Measurements from ENCODE around the gene PREX1.

The PREX1 gene

GRCh38 chr20:48696671-48697070 is 131.1 kb downstream of the PREX1 start:
- H3K9me3 ChIP-seq (replicated peaks in 1 of 2; ENCODE audit: control insufficient read depth in 2 of 2, insufficient read depth in 1 of 2, low read depth in 1 of 2, low read length in 2 of 2): no peaks in the 10 kb centered on the region
- no peak overlapping the region for H2BK12ac ChIP-seq (ENCODE audit: low read length)
- H2BK120ac ChIP-seq (ENCODE audit: low read depth, low read length): no peak overlapping the region
- H3K4me2 ChIP-seq (ENCODE audit: insufficient read depth, low read length, poor library complexity, severe bottlenecking): no peak overlapping the region
- no peak overlapping the region for H3K4ac ChIP-seq (ENCODE audit: low read length)
- H3K27me3 ChIP-seq (ENCODE audit: control insufficient read depth in 3 of 3, insufficient read depth in 3 of 3, low read depth in 1 of 3, low read length in 3 of 3): no peaks in the 10 kb centered on the region
- no peak overlapping the region for H4K91ac ChIP-seq (ENCODE audit: low read depth, low read length, poor library complexity)
- H3K27ac ChIP-seq (replicated peaks; ENCODE audit: low read length): no peak overlapping the region
- no peak overlapping the region for H2AFZ ChIP-seq (ENCODE audit: low read length)
- no peak overlapping the region for H3K18ac ChIP-seq (ENCODE audit: low read length)
- no peak overlapping the region for H2BK5ac ChIP-seq (ENCODE audit: low read length)
- no peaks in the 10 kb centered on the region for H3K4me1 ChIP-seq (ENCODE audit: control insufficient read depth in 2 of 2, insufficient read depth in 1 of 2, low read depth in 1 of 2, low read length in 2 of 2)
- H2AK5ac ChIP-seq (ENCODE audit: low read depth, low read length): no peak overlapping the region
- no peak overlapping the region for H3K14ac ChIP-seq (ENCODE audit: low read length)
- no peak for DNase-seq (ENCODE audit: low spot score)
- H4K8ac ChIP-seq (ENCODE audit: low read depth, low read length): no peak overlapping the region
- no peak overlapping the region for H3K4me3 ChIP-seq (ENCODE audit: low read length in 2 of 2)
- no peak overlapping the region for H2BK15ac ChIP-seq (ENCODE audit: low read length)
- no peak overlapping the region for H3K23ac ChIP-seq (ENCODE audit: low read depth, low read length, poor library complexity)
- whole genome bisulfite sequencing, 2 donors (ENCODE audit: extremely low coverage in 2 of 2, insufficient read length in 2 of 2, insufficient replicate concordance in 1 of 2): no CpG with 5 or more reads among the region's 4 CpGs
- H3K36me3 ChIP-seq (replicated peaks in 1 of 2; ENCODE audit: control insufficient read depth in 2 of 2, insufficient read depth in 2 of 2, low read length in 2 of 2): peaks cover 0 to 96% of the 10 kb centered on the region in 2 donors
- H3K9ac ChIP-seq (ENCODE audit: low read depth, low read length, poor library complexity): no peak overlapping the region
- peaks cover 2% of the 10 kb centered on the region for H3K79me1 ChIP-seq (ENCODE audit: low read depth, low read length)

GRCh38 chr20:48695738-48696137 is 132.1 kb downstream of the PREX1 start:
- H4K8ac ChIP-seq (ENCODE audit: low read depth, low read length): no peak overlapping the region
- no peak overlapping the region for H3K27ac ChIP-seq (replicated peaks; ENCODE audit: low read length)
- no peak overlapping the region for H3K4me3 ChIP-seq (ENCODE audit: low read length in 2 of 2)
- no peak overlapping the region for H3K14ac ChIP-seq (ENCODE audit: low read length)
- no peaks in the 10 kb centered on the region for H3K27me3 ChIP-seq (ENCODE audit: control insufficient read depth in 3 of 3, insufficient read depth in 3 of 3, low read depth in 1 of 3, low read length in 3 of 3)
- H3K9me3 ChIP-seq (replicated peaks in 1 of 2; ENCODE audit: control insufficient read depth in 2 of 2, insufficient read depth in 1 of 2, low read depth in 1 of 2, low read length in 2 of 2): no peaks in the 10 kb centered on the region
- no peak overlapping the region for H2AK5ac ChIP-seq (ENCODE audit: low read depth, low read length)
- H2BK12ac ChIP-seq (ENCODE audit: low read length): no peak overlapping the region
- H3K4me1 ChIP-seq (ENCODE audit: control insufficient read depth in 2 of 2, insufficient read depth in 1 of 2, low read depth in 1 of 2, low read length in 2 of 2): peaks cover 0 to 2% of the 10 kb centered on the region in 2 donors
- no peak overlapping the region for H3K23ac ChIP-seq (ENCODE audit: low read depth, low read length, poor library complexity)
- peaks cover 0 to 96% of the 10 kb centered on the region in 2 donors for H3K36me3 ChIP-seq (replicated peaks in 1 of 2; ENCODE audit: control insufficient read depth in 2 of 2, insufficient read depth in 2 of 2, low read length in 2 of 2)
- H2AFZ ChIP-seq (ENCODE audit: low read length): no peak overlapping the region
- no peak for DNase-seq (ENCODE audit: low spot score)
- H3K4ac ChIP-seq (ENCODE audit: low read length): no peak overlapping the region
- no peak overlapping the region for H3K4me2 ChIP-seq (ENCODE audit: insufficient read depth, low read length, poor library complexity, severe bottlenecking)
- H4K91ac ChIP-seq (ENCODE audit: low read depth, low read length, poor library complexity): no peak overlapping the region
- H2BK15ac ChIP-seq (ENCODE audit: low read length): no peak overlapping the region
- H2BK120ac ChIP-seq (ENCODE audit: low read depth, low read length): no peak overlapping the region
- H3K79me1 ChIP-seq (ENCODE audit: low read depth, low read length): peaks cover 2% of the 10 kb centered on the region
- no peak overlapping the region for H2BK5ac ChIP-seq (ENCODE audit: low read length)
- H3K18ac ChIP-seq (ENCODE audit: low read length): no peak overlapping the region
- H3K9ac ChIP-seq (ENCODE audit: low read depth, low read length, poor library complexity): no peak overlapping the region

GRCh38 chr20:48695255-48695654 is 132.5 kb downstream of the PREX1 start:
- no peak overlapping the region for H4K91ac ChIP-seq (ENCODE audit: low read depth, low read length, poor library complexity)
- no peak overlapping the region for H3K9ac ChIP-seq (ENCODE audit: low read depth, low read length, poor library complexity)
- H2AFZ ChIP-seq (ENCODE audit: low read length): no peak overlapping the region
- peaks cover 0 to 2% of the 10 kb centered on the region in 2 donors for H3K4me1 ChIP-seq (ENCODE audit: control insufficient read depth in 2 of 2, insufficient read depth in 1 of 2, low read depth in 1 of 2, low read length in 2 of 2)
- no peak overlapping the region for H4K8ac ChIP-seq (ENCODE audit: low read depth, low read length)
- no peak overlapping the region for H2BK15ac ChIP-seq (ENCODE audit: low read length)
- no peak for DNase-seq (ENCODE audit: low spot score)
- no peaks in the 10 kb centered on the region for H3K9me3 ChIP-seq (replicated peaks in 1 of 2; ENCODE audit: control insufficient read depth in 2 of 2, insufficient read depth in 1 of 2, low read depth in 1 of 2, low read length in 2 of 2)
- H3K4ac ChIP-seq (ENCODE audit: low read length): no peak overlapping the region
- H2AK5ac ChIP-seq (ENCODE audit: low read depth, low read length): no peak overlapping the region
- no peak overlapping the region for H3K18ac ChIP-seq (ENCODE audit: low read length)
- no peaks in the 10 kb centered on the region for H3K27me3 ChIP-seq (ENCODE audit: control insufficient read depth in 3 of 3, insufficient read depth in 3 of 3, low read depth in 1 of 3, low read length in 3 of 3)
- no peak overlapping the region for H3K27ac ChIP-seq (replicated peaks; ENCODE audit: low read length)
- H2BK120ac ChIP-seq (ENCODE audit: low read depth, low read length): no peak overlapping the region
- H2BK5ac ChIP-seq (ENCODE audit: low read length): no peak overlapping the region
- WGBS, 2 donors (ENCODE audit: extremely low coverage in 2 of 2, insufficient read length in 2 of 2, insufficient replicate concordance in 1 of 2): no CpG with 5 or more reads among the region's 2 CpGs
- no peak overlapping the region for H3K4me3 ChIP-seq (ENCODE audit: low read length in 2 of 2)
- peaks cover 0 to 96% of the 10 kb centered on the region in 2 donors for H3K36me3 ChIP-seq (replicated peaks in 1 of 2; ENCODE audit: control insufficient read depth in 2 of 2, insufficient read depth in 2 of 2, low read length in 2 of 2)
- H3K4me2 ChIP-seq (ENCODE audit: insufficient read depth, low read length, poor library complexity, severe bottlenecking): no peak overlapping the region
- peaks cover 2% of the 10 kb centered on the region for H3K79me1 ChIP-seq (ENCODE audit: low read depth, low read length)
- no peak overlapping the region for H3K14ac ChIP-seq (ENCODE audit: low read length)
- H2BK12ac ChIP-seq (ENCODE audit: low read length): no peak overlapping the region
- H3K23ac ChIP-seq (ENCODE audit: low read depth, low read length, poor library complexity): no peak overlapping the region

- H2BK120ac ChIP-seq (ENCODE audit: low read depth, low read length): no peak overlapping the region
- H2BK12ac ChIP-seq (ENCODE audit: low read length): no peak overlapping the region
- no peak overlapping the region for H4K91ac ChIP-seq (ENCODE audit: low read depth, low read length, poor library complexity)
- H2BK15ac ChIP-seq (ENCODE audit: low read length): no peak overlapping the region
- no peak overlapping the region for H3K4me2 ChIP-seq (ENCODE audit: insufficient read depth, low read length, poor library complexity, severe bottlenecking)
- H3K9me3 ChIP-seq (replicated peaks in 1 of 2; ENCODE audit: control insufficient read depth in 2 of 2, insufficient read depth in 1 of 2, low read depth in 1 of 2, low read length in 2 of 2): no peaks in the 10 kb centered on the region
- H4K8ac ChIP-seq (ENCODE audit: low read depth, low read length): no peak overlapping the region
- no peak overlapping the region for H3K27ac ChIP-seq (replicated peaks; ENCODE audit: low read length)
- no peak overlapping the region for H2AK5ac ChIP-seq (ENCODE audit: low read depth, low read length)
- no peak overlapping the region for H2AFZ ChIP-seq (ENCODE audit: low read length)
- H3K4me3 ChIP-seq (ENCODE audit: low read length in 2 of 2): no peak overlapping the region
- H3K14ac ChIP-seq (ENCODE audit: low read length): no peak overlapping the region
- no peaks in the 10 kb centered on the region for H3K27me3 ChIP-seq (ENCODE audit: control insufficient read depth in 3 of 3, insufficient read depth in 3 of 3, low read depth in 1 of 3, low read length in 3 of 3)
- WGBS, 2 donors (ENCODE audit: extremely low coverage in 2 of 2, insufficient read length in 2 of 2, insufficient replicate concordance in 1 of 2): no CpG with 5 or more reads among the region's 7 CpGs
- DNase-seq (ENCODE audit: low spot score): no peak
- no peak overlapping the region for H3K9ac ChIP-seq (ENCODE audit: low read depth, low read length, poor library complexity)
- no peaks in the 10 kb centered on the region for H3K79me1 ChIP-seq (ENCODE audit: low read depth, low read length)
- H2BK5ac ChIP-seq (ENCODE audit: low read length): no peak overlapping the region
- no peak overlapping the region for H3K23ac ChIP-seq (ENCODE audit: low read depth, low read length, poor library complexity)
- H3K18ac ChIP-seq (ENCODE audit: low read length): no peak overlapping the region
- no peak overlapping the region for H3K4ac ChIP-seq (ENCODE audit: low read length)
- H3K4me1 ChIP-seq (ENCODE audit: control insufficient read depth in 2 of 2, insufficient read depth in 1 of 2, low read depth in 1 of 2, low read length in 2 of 2): peaks cover 0 to 2% of the 10 kb centered on the region in 2 donors
- H3K36me3 ChIP-seq (replicated peaks in 1 of 2; ENCODE audit: control insufficient read depth in 2 of 2, insufficient read depth in 2 of 2, low read length in 2 of 2): peaks cover 0 to 96% of the 10 kb centered on the region in 2 donors
Measured at GRCh38 chr20:48694381-48694865, 133.4 kb downstream of the PREX1 start.
